C4-2B (cell line): Measurements from ENCODE around the gene KIFBP.
"Not testable (repeated sequence)": the region's sequence is repeated elsewhere in the genome, so short reads cannot be mapped to it uniquely, and the experiment has no call there.

ENCODE experiments used
- H3K27ac ChIP-seq: fragments of 450-650 bp; 2 replicates; pipeline ENCODE4 v1.5.1; 2017
- CTCF ChIP-seq: fragments of 450-650 bp; conservative IDR thresholded peaks from 2 replicates; pipeline ENCODE4 v1.5.1; 2017; ENCODE audit warnings: mild to moderate bottlenecking
- ZFX ChIP-seq: fragments of 450-650 bp; IDR thresholded peaks from 2 replicates; pipeline ENCODE4 v1.6.1; 2017

The KIFBP gene

GRCh38 chr10:68957284-68957615 is 31.4 kb upstream of the KIFBP start:
- H3K27ac ChIP-seq, result peak overlapping the region; percentile 94
- TF ChIP-seq ZFX (no peak), CTCF (no peak)

GRCh38 chr10:68957654-68958053 is 30.9 kb upstream of the KIFBP start:
- peak overlapping the region; percentile 94; the same call in 1 of the 2 replicates for H3K27ac ChIP-seq
- TF ChIP-seq ZFX (no peak), CTCF (no peak)

- no peak overlapping the region for H3K27ac ChIP-seq
- TF ChIP-seq CTCF, result no peak
- TF ChIP-seq ZFX, result no peak
These were observed 28.7 kb upstream of the KIFBP start for GRCh38 chr10:68959695-68960527.

- TF ChIP-seq ZFX, result no peak
- TF ChIP-seq CTCF, result no peak
- no peak overlapping the region for H3K27ac ChIP-seq
These were observed 25.5 kb upstream of the KIFBP start for GRCh38 chr10:68963151-68963550.

- H3K27ac ChIP-seq, result no peak overlapping the region
- TF ChIP-seq CTCF, result no peak
- no peak for TF ChIP-seq ZFX
These were observed 14.6 kb upstream of the KIFBP start for GRCh38 chr10:68973975-68974374.

- H3K27ac ChIP-seq, result not testable (repeated sequence)
These were observed 12.6 kb upstream of the KIFBP start for GRCh38 chr10:68975936-68976473.

- H3K27ac ChIP-seq, result not testable (repeated sequence)
These were observed 8.9 kb upstream of the KIFBP start for GRCh38 chr10:68979738-68980137.

GRCh38 chr10:68981074-68981473 is 7.5 kb upstream of the KIFBP start:
- TF ChIP-seq CTCF (peak; percentile 46), ZFX (no peak)
- no peak overlapping the region for H3K27ac ChIP-seq
